ENCODE measurements around the gene WDR45B. TPM values are rescaled to one million over a fixed set of nuclear protein-coding genes. Genes with fewer than 3 reads are reported as not detected.

Gene WDR45B
- total and polyA plus RNA-seq, 8 donors = 28.3 to 63.2 (median 46.9) TPM

DNA sequence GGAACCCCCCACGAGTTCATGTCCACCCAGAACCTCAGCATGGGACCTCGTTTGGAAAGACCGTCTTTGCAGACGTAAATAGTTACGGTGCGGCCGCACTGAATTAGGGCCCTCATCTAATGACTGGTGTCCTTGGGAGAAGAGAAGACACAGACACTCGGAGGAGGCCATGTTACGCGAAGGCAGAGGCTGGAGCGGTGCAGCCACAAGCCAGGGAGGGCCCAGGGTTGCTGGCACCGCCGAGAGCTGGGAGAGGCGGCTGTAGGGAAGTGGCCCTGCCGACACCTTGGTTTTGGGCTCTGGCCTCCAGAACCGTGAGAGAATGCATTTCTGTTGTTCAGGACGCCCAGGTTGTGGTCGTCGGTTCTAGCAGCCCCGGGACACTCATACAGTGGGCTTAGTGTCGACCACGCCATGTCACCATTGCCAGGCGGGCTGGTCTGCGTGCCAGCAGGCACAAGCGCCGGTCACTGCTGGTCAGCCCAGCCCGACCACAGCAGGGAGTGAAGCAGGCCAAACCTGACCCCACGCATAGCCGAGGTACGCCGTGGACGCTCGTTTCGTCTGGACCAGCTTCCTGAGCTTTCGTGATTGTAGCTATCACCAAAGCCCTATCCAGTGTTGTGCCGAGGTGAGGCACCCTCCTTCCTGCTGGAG lies 10.7 kb upstream of the WDR45B start:
- DNase-seq (peak in 2 of 6 donors; percentile 50 to 63), ATAC-seq (no peak), FAIRE-seq (no peak)
- intact Hi-C loops (cut with DNase I) = loop anchor here in 1 of 3 donors (10.0 kb wide), 1 partner anchor 116 kb away; no protein-coding TSS in a partner anchor
- WGBS, 2 donors = 93 to 94% methylated on average over 35 to 36 of the region's 36 CpGs
- no peaks in the 10 kb centered on the region for H3K4me1 ChIP-seq
- H3K27me3 ChIP-seq = no peaks in the 10 kb centered on the region
- H3K4me3 ChIP-seq = no peak overlapping the region
- TF ChIP-seq, protein P1, sequence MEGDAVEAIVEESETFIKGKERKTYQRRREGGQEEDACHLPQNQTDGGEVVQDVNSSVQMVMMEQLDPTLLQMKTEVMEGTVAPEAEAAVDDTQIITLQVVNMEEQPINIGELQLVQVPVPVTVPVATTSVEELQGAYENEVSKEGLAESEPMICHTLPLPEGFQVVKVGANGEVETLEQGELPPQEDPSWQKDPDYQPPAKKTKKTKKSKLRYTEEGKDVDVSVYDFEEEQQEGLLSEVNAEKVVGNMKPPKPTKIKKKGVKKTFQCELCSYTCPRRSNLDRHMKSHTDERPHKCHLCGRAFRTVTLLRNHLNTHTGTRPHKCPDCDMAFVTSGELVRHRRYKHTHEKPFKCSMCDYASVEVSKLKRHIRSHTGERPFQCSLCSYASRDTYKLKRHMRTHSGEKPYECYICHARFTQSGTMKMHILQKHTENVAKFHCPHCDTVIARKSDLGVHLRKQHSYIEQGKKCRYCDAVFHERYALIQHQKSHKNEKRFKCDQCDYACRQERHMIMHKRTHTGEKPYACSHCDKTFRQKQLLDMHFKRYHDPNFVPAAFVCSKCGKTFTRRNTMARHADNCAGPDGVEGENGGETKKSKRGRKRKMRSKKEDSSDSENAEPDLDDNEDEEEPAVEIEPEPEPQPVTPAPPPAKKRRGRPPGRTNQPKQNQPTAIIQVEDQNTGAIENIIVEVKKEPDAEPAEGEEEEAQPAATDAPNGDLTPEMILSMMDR (IDR thresholded peaks at IDR 0.05) = no peak
- no peaks in the 10 kb centered on the region for H3K9me3 ChIP-seq
- no peaks in the 10 kb centered on the region for H3K36me3 ChIP-seq
- H3K27ac ChIP-seq = no peak overlapping the region

- no peak for FAIRE-seq
- TF ChIP-seq, protein P1 (IDR thresholded peaks at IDR 0.05) = no peak
- Histone ChIP-seq H3K27ac (no peak overlapping the region), H3K36me3 (no peaks in the 10 kb centered on the region), H3K4me1 (no peaks in the 10 kb centered on the region), H3K4me3 (no peak overlapping the region), H3K27me3 (no peaks in the 10 kb centered on the region), H3K9me3 (no peaks in the 10 kb centered on the region)
- WGBS, 2 donors = 94 to 95% methylated on average over 23 of the region's 23 CpGs
- DNase-seq = peak in 2 of 6 donors; percentile 46
- no peak for ATAC-seq
- intact Hi-C loops (cut with DNase I) = loop anchor here in 1 of 3 donors (10.0 kb wide), 1 partner anchor 116 kb away; no protein-coding TSS in a partner anchor
Measured at GRCh38 chr17:82658331-82658730, 10.1 kb upstream of the WDR45B start.

GRCh38 chr17:82657926-82658325 lies 9.7 kb upstream of the WDR45B start:
- H3K9me3 ChIP-seq = no peaks in the 10 kb centered on the region
- intact Hi-C loops (cut with DNase I) = loop anchor here in 1 of 3 donors (10.0 kb wide), 1 partner anchor 117 kb away; no protein-coding TSS in a partner anchor
- TF ChIP-seq, protein P1 (IDR thresholded peaks at IDR 0.05) = no peak
- no peaks in the 10 kb centered on the region for H3K36me3 ChIP-seq
- no peak overlapping the region for H3K4me3 ChIP-seq
- no peak overlapping the region for H3K27ac ChIP-seq
- no peaks in the 10 kb centered on the region for H3K4me1 ChIP-seq
- no peaks in the 10 kb centered on the region for H3K27me3 ChIP-seq
- WGBS, 2 donors = 93 to 95% methylated on average over 19 of the region's 19 CpGs
- FAIRE-seq = no peak
- no peak for ATAC-seq
- DNase-seq = peak in 1 of 6 donors; percentile 65

DNA sequence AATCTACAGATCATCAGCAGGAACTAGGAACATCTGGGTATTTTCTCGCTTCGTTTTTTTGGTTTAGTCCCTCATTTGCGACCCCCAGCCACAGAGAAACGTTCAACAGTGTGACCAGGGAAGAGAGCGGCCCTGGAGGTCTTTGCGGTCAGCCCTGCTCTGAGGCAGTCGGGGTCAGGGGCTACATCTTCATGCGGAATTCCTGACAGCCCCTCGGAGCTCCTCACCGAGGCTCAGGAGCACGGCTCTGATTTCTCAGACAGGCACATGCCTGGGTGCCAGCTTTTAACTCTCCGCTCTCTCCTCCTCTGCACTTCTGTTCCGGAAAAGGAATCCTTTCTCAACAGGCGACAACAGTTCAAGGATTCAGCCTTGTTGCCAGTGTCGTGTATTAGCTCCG lies 8.0 kb upstream of the WDR45B start:
- 88 to 90% methylated on average over 16 of the region's 16 CpGs for WGBS, 2 donors
- ATAC-seq = no peak
- FAIRE-seq = no peak

More for the DNA sequence above, 8.0 kb upstream of the WDR45B start:
- Histone ChIP-seq H3K4me3 (no peak overlapping the region), H3K9me3 (no peaks in the 10 kb centered on the region), H3K27me3 (no peaks in the 10 kb centered on the region), H3K36me3 (no peaks in the 10 kb centered on the region), H3K27ac (no peak overlapping the region), H3K4me1 (no peaks in the 10 kb centered on the region)
- TF ChIP-seq, protein P1 (IDR thresholded peaks at IDR 0.05) = no peak
- intact Hi-C loops (cut with DNase I) = loop anchor here in 1 of 3 donors (10.0 kb wide), 1 partner anchor 119 kb away; no protein-coding TSS in a partner anchor
- peak in 1 of 6 donors; percentile 24 for DNase-seq
